Smooth muscle cell (in vitro differentiated cells): ENCODE measurements around the gene SRF. TPM values are rescaled to one million over a fixed set of nuclear protein-coding genes. Genes with fewer than 3 reads are reported as not detected.

Experiments
- DNase-seq: peaks from one replicate; lab custom pipeline; 2025; ENCODE audit not compliant: unreplicated experiment; lab: John Stamatoyannopoulos, UW
- H2AFZ ChIP-seq: fragments of 200-600 bp; sonication (generic); 2 replicates; pipeline ENCODE4 v1.6.0; 2016; ENCODE audit warnings: antibody characterized with exemption, low read depth, mild to moderate bottlenecking
- H3F3A ChIP-seq: fragments of 200-600 bp; sonication (generic); 2 replicates; pipeline ENCODE4 v1.6.0; 2017; ENCODE audit warnings: antibody characterized with exemption, low read depth
- H3K27ac ChIP-seq: fragments of 200-600 bp; sonication (generic); 2 replicates; pipeline ENCODE4 v1.5.1; 2016; ENCODE audit warnings: low read depth, mild to moderate bottlenecking
- H3K27me3 ChIP-seq: fragments of 200-600 bp; sonication (generic); 2 replicates; pipeline ENCODE4 v1.6.1; 2016; ENCODE audit warnings: low read depth, mild to moderate bottlenecking
- H3K36me3 ChIP-seq: fragments of 200-600 bp; sonication (generic); 2 replicates; pipeline ENCODE4 v1.5.1; 2016; ENCODE audit warnings: low read depth
- H3K4me1 ChIP-seq: fragments of 200-600 bp; sonication (generic); 2 replicates; pipeline ENCODE4 v1.5.1; 2016; ENCODE audit warnings: low read depth
- H3K4me2 ChIP-seq: fragments of 200-600 bp; sonication (generic); 2 replicates; pipeline ENCODE4 v1.6.0; 2016; ENCODE audit warnings: mild to moderate bottlenecking
- H3K4me3 ChIP-seq: fragments of 200-600 bp; sonication (generic); 2 replicates; pipeline ENCODE4 v1.5.1; 2016; ENCODE audit warnings: mild to moderate bottlenecking
- H3K79me2 ChIP-seq: fragments of 200-600 bp; sonication (generic); 2 replicates; pipeline ENCODE4 v1.6.0; 2016; ENCODE audit warnings: low read depth, mild to moderate bottlenecking
- H3K9ac ChIP-seq: fragments of 200-600 bp; sonication (generic); 2 replicates; pipeline ENCODE4 v1.6.0; 2016; ENCODE audit warnings: low read depth
- H3K9me3 ChIP-seq: fragments of 200-600 bp; sonication (generic); replicated peaks from 2 replicates; pipeline ENCODE4 v1.5.1; 2016; ENCODE audit warnings: low read depth
- H4K20me1 ChIP-seq: fragments of 200-600 bp; sonication (generic); 2 replicates; pipeline ENCODE4 v1.6.0; 2016; ENCODE audit warnings: low read depth
- CTCF ChIP-seq: fragments of 200-600 bp; sonication (generic); IDR thresholded peaks from 2 replicates; pipeline ENCODE4 v1.5.1; 2017; ENCODE audit warnings: borderline replicate concordance, mild to moderate bottlenecking, antibody characterized with exemption; ENCODE audit not compliant: insufficient read depth, poor library complexity, severe bottlenecking
- WGBS: methylation state at CpG from one replicate; pipeline ENCODE4 v1.1.7; 2016; ENCODE audit warnings: low lambda C conversion rate; 5-methylcytosine and 5-hydroxymethylcytosine counted together
- polyA plus RNA-seq: library from polyadenylated mRNA; unstranded; fragments of >200 nt; fragmentation: Nextera tagmentation; extraction: Ambion mirVana; gene quantifications from 2 replicates; pipeline ENCODE4 v1.2.1, GENCODE V29; 2016
- total RNA-seq: library from RNA; depleted of rRNA; stranded (reverse); fragments of >200 nt; gene quantifications from 2 replicates; pipeline ENCODE4 v1.2.3, GENCODE V29; 2014

The SRF gene
- total and polyA plus RNA-seq, 2 experiments from 2014 or later = 6.8 to 22.9 TPM

GRCh38 chr6:43203718-43204095 lies 32.6 kb downstream of the SRF start:
- TF ChIP-seq CTCF = no peak
- no peak overlapping the region for H3K27ac ChIP-seq
- no peaks in the 10 kb centered on the region for H3K4me1 ChIP-seq
- H2AFZ ChIP-seq = no peak overlapping the region
- no peaks in the 10 kb centered on the region for H3K79me2 ChIP-seq
- DNase-seq = no peak
- H3K36me3 ChIP-seq = no peaks in the 10 kb centered on the region
- no peaks in the 10 kb centered on the region for H3K27me3 ChIP-seq
- H3F3A ChIP-seq = no peaks in the 10 kb centered on the region
- H4K20me1 ChIP-seq = no peaks in the 10 kb centered on the region
- no peak overlapping the region for H3K4me3 ChIP-seq
- H3K4me2 ChIP-seq = no peak overlapping the region
- H3K9ac ChIP-seq = no peak overlapping the region
- no peaks in the 10 kb centered on the region for H3K9me3 ChIP-seq
- WGBS = 97% methylated on average over 8 of the region's 8 CpGs

- no peak for TF ChIP-seq CTCF
These were observed 33.4 kb downstream of the SRF start for GRCh38 chr6:43204271-43205105.

DNA sequence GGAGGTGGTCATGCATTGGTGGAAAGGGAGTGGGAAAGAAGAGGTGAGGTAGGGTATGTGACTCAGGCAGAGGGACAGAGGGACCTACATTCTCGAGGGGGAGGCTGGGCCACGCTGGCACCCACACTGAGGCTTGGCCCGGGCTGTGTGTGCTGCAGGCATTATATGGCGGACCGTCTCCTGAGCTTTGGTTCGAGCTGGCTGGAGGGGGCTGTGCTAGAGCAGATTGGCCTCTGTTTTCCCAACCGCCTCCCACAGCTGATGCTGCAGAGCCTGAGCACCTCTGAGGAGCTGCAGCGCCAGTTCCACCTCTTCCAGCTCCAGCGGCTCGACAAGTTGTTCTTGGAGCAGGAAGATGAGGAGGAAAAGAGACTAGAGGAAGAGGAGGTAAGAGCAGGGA lies 34.8 kb downstream of the SRF start:
- no peak for TF ChIP-seq CTCF
- Histone ChIP-seq H3K36me3 (no peaks in the 10 kb centered on the region), H3K27ac (no peak overlapping the region), H4K20me1 (no peaks in the 10 kb centered on the region), H3K9me3 (no peaks in the 10 kb centered on the region), H3F3A (no peaks in the 10 kb centered on the region), H3K9ac (no peak overlapping the region), H3K4me3 (no peak overlapping the region), H2AFZ (no peak overlapping the region), H3K79me2 (no peaks in the 10 kb centered on the region), H3K4me2 (no peak overlapping the region), H3K27me3 (no peaks in the 10 kb centered on the region), H3K4me1 (no peaks in the 10 kb centered on the region)
- WGBS = 96% methylated on average over 10 of the region's 10 CpGs
- DNase-seq = no peak

More at GRCh38 chr6:43204271-43205105, 33.4 kb downstream of the SRF start:
- WGBS = 94% methylated on average over 23 of the region's 23 CpGs
- H3K4me3 ChIP-seq = no peak overlapping the region
- no peaks in the 10 kb centered on the region for H3K9me3 ChIP-seq
- H3K79me2 ChIP-seq = no peaks in the 10 kb centered on the region
- no peak overlapping the region for H3K9ac ChIP-seq
- no peak overlapping the region for H3K27ac ChIP-seq
- DNase-seq = no peak
- no peaks in the 10 kb centered on the region for H3K27me3 ChIP-seq
- no peaks in the 10 kb centered on the region for H3K4me1 ChIP-seq
- H4K20me1 ChIP-seq = no peaks in the 10 kb centered on the region
- no peaks in the 10 kb centered on the region for H3F3A ChIP-seq
- no peak overlapping the region for H2AFZ ChIP-seq
- H3K4me2 ChIP-seq = no peak overlapping the region
- H3K36me3 ChIP-seq = no peaks in the 10 kb centered on the region

GRCh38 chr6:43207286-43207685 lies 36.2 kb downstream of the SRF start:
- no peaks in the 10 kb centered on the region for H3K4me1 ChIP-seq
- H3K9ac ChIP-seq = no peak overlapping the region
- no peaks in the 10 kb centered on the region for H3F3A ChIP-seq
- TF ChIP-seq CTCF = no peak
- WGBS = 95% methylated on average over 2 of the region's 2 CpGs
- H3K36me3 ChIP-seq = no peaks in the 10 kb centered on the region
- H3K27ac ChIP-seq = no peak overlapping the region
- no peaks in the 10 kb centered on the region for H3K79me2 ChIP-seq
- DNase-seq = no peak
- no peak overlapping the region for H3K4me3 ChIP-seq
- no peaks in the 10 kb centered on the region for H3K9me3 ChIP-seq
- H2AFZ ChIP-seq = no peak overlapping the region
- no peak overlapping the region for H3K4me2 ChIP-seq
- no peaks in the 10 kb centered on the region for H4K20me1 ChIP-seq
- H3K27me3 ChIP-seq = no peaks in the 10 kb centered on the region
